GM12874 (cell line): ENCODE data around the gene RBBP8NL.

Experiments used
- CTCF ChIP-seq: IDR thresholded peaks from 2 replicates; pipeline ENCODE4 v1.5.1; 2011; ENCODE audit warnings: low read depth, mild to moderate bottlenecking, control low read depth, low read length, moderate library complexity; ENCODE audit not compliant: insufficient read depth

The RBBP8NL gene

GRCh38 chr20:62390317-62391164, 36.8 kb downstream of the RBBP8NL start:
- no peak for TF ChIP-seq CTCF

GRCh38 chr20:62389601-62390087, 37.7 kb downstream of the RBBP8NL start:
- TF ChIP-seq CTCF: no peak

GRCh38 chr20:62388839-62389600, 38.3 kb downstream of the RBBP8NL start:
- TF ChIP-seq CTCF: no peak

GRCh38 chr20:62387933-62388635, 39.3 kb downstream of the RBBP8NL start:
- TF ChIP-seq CTCF: no peak

- no peak for TF ChIP-seq CTCF
Observed at GRCh38 chr20:62387219-62387913, 40.0 kb downstream of the RBBP8NL start.

- no peak for TF ChIP-seq CTCF
Observed at GRCh38 chr20:62386383-62387218, 40.7 kb downstream of the RBBP8NL start, which contains the start of gene RPS21. RPS21 (plus strand) TSS chr20:62387103; CDS start chr20:62387339, 236 bp downstream.
